ENCODE data around the gene C3orf22.
A peak's percentile ranks its signal among the peaks of the same experiment; 100 is the strongest.
"Not testable (repeated sequence)": the region's sequence is repeated elsewhere in the genome, so short reads cannot be mapped to it uniquely, and the experiment has no call there.

Gene C3orf22

GRCh38 chr3:126541628-126542339 lies 16.9 kb downstream of the C3orf22 start:
- DNase-seq: no peak

GRCh38 chr3:126540951-126541627 lies 17.6 kb downstream of the C3orf22 start:
- no peak for DNase-seq

- DNase-seq: peak; percentile 18
Observed at GRCh38 chr3:126540342-126540849, 18.3 kb downstream of the C3orf22 start.

DNA sequence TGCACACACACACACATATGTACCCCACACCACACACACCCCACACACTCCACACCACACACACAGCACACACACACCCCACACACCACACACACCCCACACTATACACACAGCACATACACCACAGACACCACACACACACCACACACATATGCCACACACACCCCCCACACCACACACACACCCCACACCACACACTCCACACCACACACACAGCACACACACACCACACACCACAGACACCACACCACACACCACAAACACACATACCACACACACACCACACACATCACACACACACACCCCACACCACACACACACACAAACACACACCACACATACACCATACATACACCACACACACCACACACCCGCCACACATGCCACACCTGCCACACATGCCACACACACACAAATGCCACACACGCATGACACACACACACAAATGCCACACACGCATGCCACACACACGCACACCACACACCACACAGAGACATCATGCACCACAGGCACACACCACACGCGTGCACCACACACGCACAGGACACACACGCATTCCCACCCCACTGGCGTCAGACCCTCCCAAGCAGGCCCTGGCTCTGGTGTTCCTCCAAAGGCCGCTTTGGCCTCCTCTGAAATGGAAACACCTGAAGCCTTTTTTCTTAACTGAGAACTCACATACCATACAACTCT lies 19.0 kb downstream of the C3orf22 start:
- DNase-seq: no peak

- no peak for DNase-seq
Observed at GRCh38 chr3:126538966-126539365, 19.8 kb downstream of the C3orf22 start.

- no peak for DNase-seq
Observed at GRCh38 chr3:126538316-126538715, 20.4 kb downstream of the C3orf22 start.

DNA sequence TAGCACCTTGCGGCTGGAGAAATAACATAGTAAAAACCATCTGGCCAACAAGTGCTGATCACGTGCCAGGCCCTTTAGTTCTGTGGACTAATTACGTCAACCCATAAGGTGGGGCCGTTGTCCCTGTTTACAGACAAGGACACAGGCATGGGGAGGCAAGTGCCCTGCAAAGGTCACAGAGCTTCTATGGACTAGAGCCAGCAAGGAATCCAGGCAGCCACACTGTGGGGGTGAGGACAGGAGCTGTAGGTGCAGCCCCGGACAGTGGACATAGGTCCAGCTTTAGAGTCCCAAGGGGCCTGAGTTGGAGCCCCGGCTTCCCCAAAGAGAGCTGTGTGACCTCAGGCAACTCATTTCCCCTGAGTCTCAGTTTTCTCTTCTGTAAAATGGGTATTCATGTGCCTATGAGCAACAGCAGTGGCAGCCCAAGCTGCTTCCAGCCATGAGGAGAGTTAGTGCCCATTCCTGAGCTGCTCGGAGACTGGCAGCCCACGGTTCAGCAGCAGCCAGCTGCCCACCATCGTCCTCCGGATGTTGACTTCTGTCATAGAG lies 20.9 kb downstream of the C3orf22 start:
- no peak for DNase-seq

GRCh38 chr3:126537116-126537729 lies 21.5 kb downstream of the C3orf22 start:
- no peak for DNase-seq

- no peak for DNase-seq
Observed at GRCh38 chr3:126536126-126536525, 22.6 kb downstream of the C3orf22 start.

DNA sequence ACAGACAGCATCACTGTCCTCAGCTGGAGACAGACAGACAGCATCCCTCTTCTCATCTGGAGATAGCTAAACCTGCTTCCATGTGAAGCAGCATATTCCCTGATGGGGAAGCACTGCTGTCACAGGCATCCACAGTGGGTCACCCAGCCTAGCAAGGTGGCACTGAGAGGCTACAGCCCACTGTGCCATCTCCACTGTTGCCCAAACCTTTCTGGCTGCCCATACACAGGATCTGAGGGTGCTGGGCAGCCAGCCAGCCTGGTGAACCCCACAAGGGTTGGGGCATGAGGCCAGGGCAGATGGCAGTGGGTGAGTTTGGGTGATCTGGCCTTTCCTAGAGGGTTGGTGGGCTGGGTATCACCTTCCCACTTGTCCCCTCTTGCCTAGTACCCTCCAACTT lies 23.1 kb downstream of the C3orf22 start:
- DNase-seq: no peak

GRCh38 chr3:126534716-126535115 lies 24.0 kb downstream of the C3orf22 start:
- DNase-seq: not testable (repeated sequence)

DNA sequence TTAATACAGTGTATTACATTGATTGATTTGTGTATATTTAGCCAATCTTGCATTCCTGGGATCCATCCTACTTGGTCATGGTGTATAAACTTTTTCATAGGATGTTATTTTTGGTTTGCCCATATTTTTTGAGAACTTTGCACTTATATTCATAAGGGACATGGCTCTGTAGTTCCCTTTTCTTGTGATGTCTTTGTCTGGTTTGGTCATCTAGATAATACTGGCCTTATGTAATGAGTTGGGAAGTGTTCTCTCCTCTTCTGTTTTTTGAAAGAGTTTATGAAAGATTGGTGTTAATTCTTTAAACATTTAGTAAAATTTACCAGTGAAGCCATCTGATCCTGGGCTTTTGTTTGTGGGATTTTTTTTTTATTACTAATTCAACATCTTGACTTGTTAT lies 25.2 kb downstream of the C3orf22 start:
- DNase-seq: no peak

DNA sequence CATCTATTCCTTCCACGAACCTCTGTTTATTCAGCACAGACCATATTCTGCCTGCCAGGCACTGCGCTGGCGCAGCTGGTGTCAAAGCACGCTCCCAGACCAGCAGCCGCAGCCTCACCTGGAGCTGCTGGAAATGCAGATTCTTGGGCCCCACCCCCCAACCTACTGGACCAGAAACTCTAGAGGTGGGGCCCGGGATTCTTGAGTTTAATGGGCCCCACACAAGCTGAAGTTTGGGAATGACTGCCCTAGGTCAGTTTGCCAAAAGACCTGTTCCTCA lies 27.7 kb downstream of the C3orf22 start:
- DNase-seq: no peak

DNA sequence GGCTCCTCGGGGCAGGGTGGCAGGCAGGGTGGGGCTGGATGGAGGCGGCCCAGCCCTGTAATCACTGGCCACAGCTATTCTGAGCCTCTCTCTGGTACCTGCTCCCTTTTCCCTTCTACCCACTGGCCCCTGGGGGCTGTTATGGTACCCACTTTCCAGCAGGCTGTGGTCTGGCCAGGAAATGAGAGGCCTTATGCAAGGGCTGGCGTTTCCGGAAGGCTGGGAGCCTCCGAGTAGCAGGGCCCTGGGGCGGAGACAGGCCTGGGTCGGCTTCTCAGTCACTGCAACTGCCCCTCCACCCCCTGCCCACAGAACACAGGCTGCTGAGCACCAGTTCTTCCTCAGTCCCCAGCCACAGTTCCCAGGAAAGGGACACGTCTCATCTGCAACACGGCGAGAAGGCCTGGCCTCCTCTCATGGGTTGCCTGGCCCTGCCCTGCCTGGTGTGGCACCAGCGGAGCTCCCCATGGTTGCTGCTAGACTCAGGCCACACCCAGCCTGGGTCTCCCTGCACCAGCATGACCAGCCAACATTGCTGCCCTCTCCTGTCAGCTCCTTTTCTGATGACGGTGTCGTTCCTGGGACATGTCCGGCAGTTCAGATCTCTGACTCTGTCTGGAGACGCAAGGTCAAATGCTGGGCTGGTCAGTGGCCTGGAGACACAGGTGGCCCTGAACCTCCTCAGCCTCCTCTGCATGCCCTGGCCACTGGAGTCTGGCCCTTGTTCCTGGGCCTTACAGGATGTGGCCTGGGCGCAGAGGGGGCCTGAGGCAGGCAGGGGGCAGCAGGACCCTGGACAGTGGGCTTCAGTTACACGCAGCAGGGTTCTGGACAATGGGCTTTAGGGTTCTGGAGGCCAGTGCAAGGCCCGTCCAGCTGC lies 28.3 kb downstream of the C3orf22 start:
- DNase-seq: peak; percentile 28

DNA sequence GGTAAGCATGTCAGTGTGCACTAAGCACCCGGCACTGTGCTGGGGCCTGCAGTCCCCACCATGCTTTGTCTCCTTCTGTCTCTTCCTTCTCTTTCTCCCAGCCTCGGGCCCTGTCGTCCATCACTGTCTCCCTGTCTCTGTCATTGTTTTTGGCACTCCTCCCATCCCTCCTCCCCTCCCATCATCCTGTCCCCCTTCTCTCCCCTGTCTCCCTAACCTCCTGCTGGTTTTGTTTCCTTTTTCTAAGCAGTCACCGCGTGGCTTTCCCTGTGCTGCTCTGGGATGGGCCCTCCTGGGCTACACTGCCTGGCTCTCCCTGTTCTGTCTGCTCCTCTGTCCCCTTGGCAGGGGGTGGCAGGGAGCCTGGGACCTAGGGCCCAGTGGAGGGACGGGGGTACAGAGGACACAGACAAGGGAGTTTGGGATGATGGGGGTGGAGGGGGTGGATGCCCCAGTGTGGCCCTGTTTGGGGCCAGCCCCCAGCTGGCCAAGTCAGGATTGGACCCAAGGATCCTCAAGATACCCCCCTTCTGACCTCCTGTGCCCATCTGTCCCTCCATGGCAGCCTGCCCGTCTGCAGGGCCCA lies 29.1 kb downstream of the C3orf22 start:
- DNase-seq: no peak

DNA sequence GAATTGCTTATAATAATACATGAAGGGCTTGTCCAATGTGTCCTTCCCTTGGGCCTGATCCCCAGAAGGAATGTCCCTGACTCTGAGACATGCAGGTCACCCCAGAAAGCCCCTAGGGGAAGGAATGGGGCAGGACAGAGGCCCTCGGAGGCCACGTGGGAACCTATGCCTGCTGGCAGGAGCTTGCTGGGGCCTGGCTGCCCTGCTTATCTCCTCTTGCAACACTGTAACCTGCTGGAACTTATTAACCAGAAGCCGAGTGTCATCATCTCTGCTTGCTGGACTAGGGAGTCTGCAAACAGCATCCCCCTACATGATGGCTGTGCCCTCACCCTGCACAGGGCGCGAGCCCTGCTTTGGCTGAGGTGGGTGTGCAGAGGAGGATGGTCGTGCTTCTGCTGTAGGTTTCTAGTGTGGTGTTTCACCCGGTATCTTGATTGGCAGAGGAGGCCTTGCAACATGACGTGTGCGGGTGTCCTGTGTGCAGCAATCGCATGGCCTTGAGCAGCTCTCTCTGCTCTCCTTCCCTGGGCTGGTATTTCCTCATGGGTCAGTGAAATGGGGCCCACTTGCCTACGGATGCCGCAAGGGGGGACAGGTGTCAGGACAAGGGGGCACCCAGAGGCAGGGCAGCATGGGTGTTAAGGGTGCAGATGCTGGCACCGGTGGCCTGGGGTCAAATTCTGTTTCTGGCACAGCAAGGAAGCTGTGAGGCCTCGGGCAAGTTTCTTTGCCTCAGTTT lies 29.8 kb downstream of the C3orf22 start:
- no peak for DNase-seq

GRCh38 chr3:126528419-126528799 lies 30.3 kb downstream of the C3orf22 start:
- DNase-seq: no peak

GRCh38 chr3:126527455-126528211 lies 31.1 kb downstream of the C3orf22 start:
- no peak for DNase-seq

DNA sequence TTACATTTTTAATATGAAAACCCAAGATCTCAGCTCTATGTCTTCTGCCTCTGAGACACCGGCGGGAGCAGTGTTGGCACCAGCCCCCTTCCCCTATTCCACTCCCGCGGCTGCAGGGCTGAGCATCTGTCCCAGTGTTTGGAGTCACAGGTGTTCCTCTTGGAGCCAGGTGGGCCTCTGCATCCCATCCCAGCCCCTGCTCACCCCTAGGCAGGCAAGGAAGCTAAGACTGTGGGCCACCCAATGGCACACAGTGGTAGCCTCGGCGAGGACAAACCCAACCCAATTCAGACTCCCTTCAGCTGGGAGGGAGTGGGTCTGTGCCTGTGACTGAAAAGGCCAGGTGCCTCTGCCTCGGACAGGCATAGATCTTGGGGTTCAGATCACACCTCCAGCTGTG lies 31.7 kb downstream of the C3orf22 start:
- no peak for DNase-seq

- no peak for DNase-seq
Observed at GRCh38 chr3:126526668-126527005, 32.1 kb downstream of the C3orf22 start.

Measured in activated CD4-positive, alpha-beta T cell treated with anti-CD3 and anti-CD28 coated beads, Interleukin-2, Interleukin-6, amounts not matched to agents 100 ng/mL and 50 ng/mL, durations not matched to agents 16 hours and 8 hours (primary cell).